Loucy (cell line): ENCODE measurements around the gene KCNMA1.

Experiments
- H2AFZ ChIP-seq: fragments of 200-600 bp; sonication (generic); 2 replicates; pipeline ENCODE4 v1.6.0; 2016; ENCODE audit warnings: antibody characterized with exemption, mild to moderate bottlenecking, low read length, moderate library complexity
- H3F3A ChIP-seq: fragments of 200-600 bp; 2 replicates; pipeline ENCODE4 v1.6.0; 2016; ENCODE audit warnings: antibody characterized with exemption, low read depth, mild to moderate bottlenecking
- H3K27me3 ChIP-seq: fragments of 200-600 bp; sonication (generic); 2 replicates; pipeline ENCODE4 v1.6.1; 2014; ENCODE audit warnings: low read length, mild to moderate bottlenecking; ENCODE audit not compliant: insufficient read depth, poor library complexity, severe bottlenecking
- H3K36me3 ChIP-seq: fragments of 200-600 bp; sonication (generic); 2 replicates; pipeline ENCODE4 v1.6.1; 2016; ENCODE audit warnings: low read length; ENCODE audit not compliant: insufficient read depth
- H3K4me1 ChIP-seq: fragments of 200-600 bp; sonication (generic); 2 replicates; pipeline ENCODE4 v1.5.1; 2014; ENCODE audit warnings: low read length, mild to moderate bottlenecking; ENCODE audit not compliant: insufficient read depth, poor library complexity, severe bottlenecking
- H3K4me2 ChIP-seq: fragments of 200-600 bp; sonication (generic); 2 replicates; pipeline ENCODE4 v1.6.0; 2014; ENCODE audit warnings: antibody characterized with exemption, low read length, low read depth, mild to moderate bottlenecking; ENCODE audit not compliant: poor library complexity, severe bottlenecking
- H3K4me3 ChIP-seq: fragments of 200-600 bp; sonication (generic); 2 replicates; pipeline ENCODE4 v1.5.1; 2014; ENCODE audit warnings: low read length, mild to moderate bottlenecking, mixed read lengths; ENCODE audit not compliant: poor library complexity, severe bottlenecking
- H3K79me2 ChIP-seq: fragments of 200-600 bp; sonication (generic); 2 replicates; pipeline ENCODE4 v1.6.1; 2014; ENCODE audit warnings: low read length; ENCODE audit not compliant: insufficient read depth
- H3K9ac ChIP-seq: fragments of 200-600 bp; sonication (generic); 2 replicates; pipeline ENCODE4 v1.6.0; 2014; ENCODE audit warnings: mild to moderate bottlenecking, low read depth, low read length, moderate library complexity; ENCODE audit not compliant: poor library complexity, severe bottlenecking
- H3K9me2 ChIP-seq: fragments of 200-600 bp; sonication (generic); replicated peaks from 2 replicates; pipeline ENCODE4 v1.6.1; 2016; ENCODE audit warnings: low read depth, low read length, mixed read lengths
- H3K9me3 ChIP-seq: fragments of 200-600 bp; sonication (generic); 2 replicates; pipeline ENCODE4 v1.6.1; 2014; ENCODE audit warnings: mild to moderate bottlenecking, antibody characterized with exemption, low read length, low read depth; ENCODE audit not compliant: insufficient read depth
- H4K20me1 ChIP-seq: fragments of 200-600 bp; sonication (generic); 2 replicates; pipeline ENCODE4 v1.6.0; 2014; ENCODE audit warnings: antibody characterized with exemption, low read length, mild to moderate bottlenecking; ENCODE audit not compliant: insufficient read depth, poor library complexity, severe bottlenecking
- CTCF ChIP-seq: fragments of 200-600 bp; sonication (generic); conservative IDR thresholded peaks from 2 replicates; pipeline ENCODE4 v1.5.1; 2014; ENCODE audit warnings: mild to moderate bottlenecking, antibody characterized with exemption, low read length
- EZH2phosphoT487 ChIP-seq: fragments of 200-600 bp; IDR thresholded peaks from 2 replicates; pipeline ENCODE4 v1.6.1; 2018; ENCODE audit warnings: antibody characterized with exemption, mild to moderate bottlenecking, moderate library complexity, borderline replicate concordance

The KCNMA1 gene

GRCh38 chr10:77111611-77112550 is 525.7 kb downstream of the KCNMA1 start:
- Histone ChIP-seq H3K36me3 (no peaks in the 10 kb centered on the region), H3K4me3 (no peak overlapping the region), H3K4me1 (peaks cover 34% of the 10 kb centered on the region), H3K4me2 (no peak overlapping the region), H3K9me3 (no peaks in the 10 kb centered on the region), H2AFZ (peak overlapping the region; percentile 57), H4K20me1 (no peaks in the 10 kb centered on the region), H3K27me3 (no peaks in the 10 kb centered on the region), H3K79me2 (no peaks in the 10 kb centered on the region), H3K9ac (no peak overlapping the region), H3K9me2 (no peaks in the 10 kb centered on the region), H3F3A (no peaks in the 10 kb centered on the region)
- TF ChIP-seq EZH2phosphoT487, result no peak
- peak; percentile 94 for TF ChIP-seq CTCF

DNA sequence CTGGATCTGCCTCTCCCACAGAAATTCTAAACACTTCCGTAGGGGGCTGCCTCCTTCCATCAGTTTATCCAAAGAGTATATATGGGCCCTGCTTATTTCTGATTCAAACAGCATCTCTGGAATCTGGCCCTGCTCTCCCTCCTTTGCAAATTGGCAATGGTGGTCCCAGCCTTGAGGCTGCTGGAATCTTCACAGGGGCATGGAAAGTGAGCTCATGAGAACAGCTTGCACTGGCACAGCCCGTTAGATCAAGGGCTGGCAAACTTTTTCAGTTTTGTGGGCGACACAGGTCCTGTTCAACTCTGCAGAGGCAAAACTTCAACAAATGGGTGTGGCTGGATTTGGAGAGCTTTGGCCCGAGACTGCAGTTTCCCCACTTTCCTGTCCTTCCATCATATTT is 526.9 kb downstream of the KCNMA1 start:
- Histone ChIP-seq H3K4me1 (peaks cover 45% of the 10 kb centered on the region), H4K20me1 (no peaks in the 10 kb centered on the region), H3K9ac (no peak overlapping the region), H2AFZ (peak overlapping the region; percentile 23; the same call in 1 of the 2 replicates), H3K9me3 (no peaks in the 10 kb centered on the region), H3F3A (no peaks in the 10 kb centered on the region), H3K79me2 (no peaks in the 10 kb centered on the region), H3K36me3 (no peaks in the 10 kb centered on the region), H3K9me2 (no peaks in the 10 kb centered on the region), H3K4me2 (no peak overlapping the region), H3K4me3 (no peak overlapping the region), H3K27me3 (no peaks in the 10 kb centered on the region)
- TF ChIP-seq EZH2phosphoT487 (no peak), CTCF (no peak)

DNA sequence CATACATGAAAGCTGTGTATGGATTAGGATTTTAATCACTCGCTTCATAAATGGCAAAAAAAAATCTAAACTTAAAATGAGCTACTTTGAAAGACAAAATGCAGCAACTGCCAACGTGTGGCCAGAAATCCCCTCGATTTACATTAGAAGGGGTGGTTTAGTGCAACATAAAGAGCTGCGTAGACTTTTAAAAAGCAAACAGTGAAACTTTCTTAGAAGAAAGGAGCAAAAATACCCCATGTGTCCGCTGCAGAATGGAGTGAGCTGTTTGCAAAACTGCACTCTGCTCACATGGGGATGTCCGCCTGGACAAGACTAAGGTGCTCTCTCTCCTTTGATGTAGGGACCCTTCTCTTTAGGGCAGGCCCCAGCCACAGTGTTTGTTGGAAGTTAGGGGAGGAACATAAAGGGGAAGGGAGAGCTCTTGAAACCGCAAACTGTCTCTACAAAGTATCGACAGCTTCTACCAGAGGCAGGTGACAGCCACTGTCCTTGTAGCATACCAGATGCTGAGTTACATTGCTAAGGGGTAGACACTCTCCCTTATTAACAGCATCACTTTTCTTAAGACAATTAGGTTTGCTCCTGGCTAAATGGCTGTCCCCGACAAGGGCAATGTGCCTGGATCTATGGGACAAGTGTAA is 528.1 kb downstream of the KCNMA1 start:
- peaks cover 50% of the 10 kb centered on the region for H3K4me1 ChIP-seq
- no peak overlapping the region for H3K4me2 ChIP-seq
- H2AFZ ChIP-seq, result no peak overlapping the region
- H3F3A ChIP-seq, result no peaks in the 10 kb centered on the region
- H3K9me2 ChIP-seq, result no peaks in the 10 kb centered on the region
- no peak for TF ChIP-seq EZH2phosphoT487
- TF ChIP-seq CTCF, result no peak
- H3K79me2 ChIP-seq, result no peaks in the 10 kb centered on the region
- H3K4me3 ChIP-seq, result no peak overlapping the region
- no peak overlapping the region for H3K9ac ChIP-seq
- H3K27me3 ChIP-seq, result no peaks in the 10 kb centered on the region
- H3K36me3 ChIP-seq, result no peaks in the 10 kb centered on the region
- no peaks in the 10 kb centered on the region for H3K9me3 ChIP-seq
- H4K20me1 ChIP-seq, result no peaks in the 10 kb centered on the region
